ENCODE results near the gene TAL2. TPM values are rescaled to one million over a fixed set of nuclear protein-coding genes. Genes with fewer than 3 reads are reported as not detected.
A peak's percentile ranks its signal among the peaks of the same experiment; 100 is the strongest.
"Not testable (repeated sequence)": the region's sequence is repeated elsewhere in the genome, so short reads cannot be mapped to it uniquely, and the experiment has no call there.

Gene TAL2
- total RNA-seq, 1 experiment from 2014 or later, result not detected

DNA sequence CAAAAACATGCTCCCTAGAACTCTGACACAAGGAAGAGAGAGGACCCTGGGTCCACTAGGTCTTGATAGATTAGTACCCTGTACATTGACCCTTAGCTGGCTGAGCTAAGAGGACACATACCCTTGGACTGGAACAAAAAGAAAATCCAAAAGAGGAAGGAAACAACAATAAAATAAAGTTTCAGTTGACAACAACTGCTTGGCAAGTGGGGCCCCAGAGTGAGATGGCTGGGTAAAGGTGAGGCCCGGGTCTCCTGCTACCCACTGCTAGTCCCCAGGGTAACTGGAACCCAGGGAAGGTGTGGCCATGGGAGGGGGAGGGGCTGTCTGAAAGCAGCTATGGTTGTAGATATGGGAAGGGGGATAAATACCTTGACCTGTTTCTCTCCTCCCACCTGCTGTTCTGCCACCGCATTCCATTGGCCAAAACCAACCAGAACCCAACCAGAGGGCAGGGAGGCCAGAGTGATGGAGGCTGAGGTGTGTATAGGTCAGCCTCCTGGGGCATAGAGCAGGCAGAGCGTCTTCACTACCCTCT, 11.7 kb downstream of the TAL2 start:
- no peak for DNase-seq (ENCODE audit: low read depth)

DNA sequence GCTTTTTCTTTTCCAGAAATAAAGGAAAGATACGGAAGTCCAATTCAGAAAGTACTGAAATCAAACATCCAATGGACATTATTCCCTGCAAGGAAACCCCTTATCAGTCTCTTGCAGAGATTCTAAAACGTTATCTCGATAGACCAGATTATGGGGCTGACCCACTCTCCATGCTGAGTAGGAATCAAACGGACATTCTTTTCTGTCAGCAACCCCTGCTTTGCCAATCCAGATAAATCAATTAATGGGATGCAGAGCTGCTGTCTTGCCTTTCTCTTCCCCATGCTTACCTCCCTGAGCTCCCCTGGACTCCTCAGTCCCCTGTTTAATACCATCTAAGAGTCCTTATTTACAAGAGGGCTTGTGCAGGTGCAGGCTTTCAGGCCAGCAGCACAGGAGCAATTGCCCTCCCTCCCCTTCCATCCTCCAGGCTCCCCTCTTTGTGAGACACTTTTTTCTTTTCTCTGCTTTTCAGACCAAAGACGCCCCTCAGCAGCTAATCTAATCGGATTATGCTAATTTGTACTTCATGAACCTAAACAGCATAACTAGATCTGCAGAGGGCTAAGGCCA, 14.2 kb downstream of the TAL2 start:
- DNase-seq (ENCODE audit: low read depth), result no peak

DNA sequence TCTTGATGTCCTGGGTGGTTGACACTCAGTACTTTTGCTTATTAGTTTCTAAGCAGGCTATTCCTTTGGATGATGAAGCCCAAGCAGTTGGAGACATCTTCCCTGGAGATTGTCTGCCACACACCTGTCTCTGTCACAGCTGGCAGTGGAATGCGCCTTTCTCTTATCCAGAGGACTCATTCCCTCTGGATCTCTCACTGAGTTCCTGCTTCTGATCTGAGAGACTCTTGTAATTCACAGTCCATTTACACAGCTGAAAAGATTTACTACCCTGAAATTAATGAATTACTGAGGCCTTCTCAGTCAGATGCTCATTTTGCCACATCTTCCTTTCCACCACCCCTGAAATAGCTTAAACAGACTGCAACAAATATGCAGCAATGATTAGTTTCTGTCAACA, 15.9 kb downstream of the TAL2 start:
- no peak for DNase-seq (ENCODE audit: low read depth)

DNA sequence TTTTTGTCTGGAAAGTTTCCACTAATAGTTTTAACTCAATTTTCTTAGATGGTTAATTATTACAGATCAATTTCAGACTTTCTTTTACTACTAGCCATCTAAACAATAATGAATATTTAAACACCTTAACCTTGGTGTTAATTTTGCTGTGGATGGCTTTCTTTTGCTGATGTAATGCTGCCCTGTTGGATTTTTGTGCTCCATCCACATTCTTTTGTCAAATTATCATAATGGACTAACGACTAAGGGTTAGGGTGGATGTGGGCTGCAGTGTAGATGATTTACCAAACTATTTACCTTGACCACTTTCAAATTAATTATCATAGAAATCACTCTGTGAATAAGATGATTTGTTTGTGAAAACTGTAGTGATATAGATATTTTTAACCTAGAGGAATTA, 16.5 kb downstream of the TAL2 start:
- no peak for DNase-seq (ENCODE audit: low read depth)

DNA sequence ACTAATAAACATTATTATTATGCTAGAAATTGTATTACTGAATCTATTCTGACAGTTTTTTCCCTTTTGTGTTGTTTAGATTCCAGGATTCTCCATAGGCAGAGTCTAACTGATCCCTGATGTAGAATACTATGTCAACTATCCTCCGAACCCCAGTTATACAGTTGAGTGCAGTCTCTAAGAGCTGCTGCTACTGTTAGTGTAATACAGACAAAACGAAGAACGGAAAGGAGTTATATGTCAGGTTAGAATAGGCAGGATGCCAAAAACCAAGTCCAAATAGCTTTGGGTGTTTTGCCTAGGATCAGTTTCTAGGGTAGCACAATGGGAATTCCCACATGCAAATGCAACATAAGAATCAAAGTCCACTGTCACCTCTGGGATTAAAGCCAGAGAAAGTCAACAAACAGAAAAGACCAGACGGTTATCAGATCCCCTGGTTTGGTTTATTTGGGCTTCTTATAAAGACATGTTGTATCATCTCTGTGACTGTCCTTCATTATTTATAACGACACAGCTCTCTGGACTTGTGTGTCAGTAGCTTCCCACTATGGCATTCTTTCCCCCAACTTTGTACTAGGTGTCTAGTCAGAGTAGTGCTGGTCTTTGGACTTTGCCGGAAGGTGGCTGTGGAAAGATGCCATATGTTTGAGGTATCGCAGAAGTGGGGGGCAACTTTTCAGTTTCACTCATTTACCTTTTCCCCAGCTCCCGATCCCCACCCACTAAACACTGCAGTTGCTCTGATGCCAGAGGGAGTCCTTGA, 17.2 kb downstream of the TAL2 start:
- no peak for DNase-seq (ENCODE audit: low read depth)

DNA sequence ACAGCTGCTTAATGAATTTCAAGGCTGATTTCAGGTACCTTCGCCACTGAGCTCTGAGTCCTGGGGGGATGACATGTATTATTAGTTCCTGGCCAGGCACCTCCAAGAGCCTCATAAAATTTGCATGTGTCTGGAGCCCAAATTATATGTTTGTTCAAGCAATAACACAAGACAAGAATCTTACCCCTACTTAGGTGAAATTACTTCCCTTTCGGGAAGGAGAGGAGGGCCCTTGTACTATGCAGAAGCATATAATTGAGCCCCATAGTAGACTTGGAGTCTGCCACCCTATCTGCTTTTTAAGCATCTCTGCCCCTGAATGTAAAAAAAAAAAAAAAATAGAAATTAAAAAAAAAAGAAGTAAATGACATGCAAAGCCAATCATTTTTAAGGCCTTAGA, 19.1 kb downstream of the TAL2 start:
- DNase-seq (ENCODE audit: low read depth), result no peak

DNA sequence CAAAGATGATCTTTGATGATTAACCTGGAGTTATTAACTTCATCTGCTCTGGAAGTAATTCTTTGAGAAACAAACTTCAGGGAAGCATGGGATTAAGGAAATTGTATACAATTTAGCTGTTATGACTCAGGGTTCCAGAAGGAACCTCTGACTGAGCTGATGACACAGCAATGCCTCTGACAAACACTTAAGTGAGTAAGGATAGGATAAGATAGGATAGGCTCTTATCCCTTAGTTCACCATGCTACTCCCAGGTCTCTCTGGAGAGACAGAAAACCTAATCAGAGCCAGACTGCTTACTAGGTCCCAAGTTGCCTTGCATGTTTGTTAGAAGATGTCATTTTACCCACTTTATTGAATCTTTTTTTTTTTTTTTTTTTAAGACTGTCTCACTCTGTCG, 19.5 kb downstream of the TAL2 start:
- DNase-seq (ENCODE audit: low read depth), result peak; percentile 57

DNA sequence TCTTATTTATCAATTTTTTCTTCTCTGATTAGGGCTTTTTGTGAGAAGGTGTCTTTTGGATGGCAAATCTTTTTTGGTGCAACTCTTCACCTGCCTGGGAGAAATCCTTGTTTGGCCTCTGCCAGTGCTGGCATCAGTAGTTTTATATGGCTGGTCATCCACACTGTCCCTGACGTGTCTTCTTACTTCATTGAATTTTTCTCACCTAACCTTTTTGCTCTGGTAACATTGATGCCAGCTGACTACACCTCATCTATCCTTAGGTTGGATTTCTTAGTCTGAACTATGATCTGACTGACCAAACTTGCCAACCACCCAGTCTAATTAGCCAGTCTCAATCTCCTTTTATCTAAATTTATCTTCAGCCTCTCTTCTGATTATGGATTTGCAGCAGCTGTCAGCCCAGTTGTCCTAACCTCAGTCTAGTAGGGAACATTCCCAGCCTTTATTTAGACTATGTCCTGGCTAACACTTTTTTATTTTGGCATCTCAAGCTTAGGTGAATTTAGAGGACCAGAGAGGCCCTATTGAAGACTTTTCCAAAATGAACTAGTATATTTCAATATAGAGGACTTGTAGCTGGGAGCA, 21.5 kb downstream of the TAL2 start:
- DNase-seq (ENCODE audit: low read depth), result no peak

DNA sequence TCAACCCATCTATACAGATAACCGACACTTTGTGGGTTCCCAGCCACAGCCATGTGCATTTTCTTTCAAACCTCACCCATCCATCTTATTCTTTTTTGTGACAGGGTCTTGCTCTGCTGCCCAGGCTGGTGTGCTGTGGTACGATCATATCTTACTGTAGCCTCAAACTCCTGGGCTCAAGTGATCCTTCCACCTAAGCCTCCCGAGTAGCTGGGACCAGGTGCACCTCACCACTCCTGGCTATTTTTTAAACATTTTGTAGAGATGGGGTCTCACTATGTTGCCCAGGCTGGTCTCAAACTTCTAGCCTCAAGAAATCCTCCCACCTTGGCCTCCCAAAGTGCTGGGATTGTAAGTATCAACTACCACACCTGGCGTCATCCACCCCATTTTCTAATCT, 24.7 kb downstream of the TAL2 start:
- no peak for DNase-seq (ENCODE audit: low read depth)

DNA sequence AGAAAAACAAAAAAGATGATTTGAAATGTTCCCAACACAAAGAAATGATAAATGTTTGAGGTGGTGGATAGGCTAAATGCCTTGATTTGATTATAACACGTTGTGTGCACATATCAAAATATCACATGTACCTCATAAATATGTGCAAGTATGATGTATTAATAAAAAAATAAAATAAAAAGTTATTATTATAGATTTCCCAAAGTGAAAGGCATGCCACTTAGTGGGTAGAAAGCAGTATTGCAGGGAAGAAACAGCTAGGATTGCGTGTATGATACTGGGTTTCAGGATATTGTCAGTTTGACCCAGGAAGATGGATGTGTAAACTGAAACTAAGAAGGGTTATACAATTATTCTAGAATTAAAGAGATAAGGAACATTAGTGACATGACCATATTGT, 28.5 kb downstream of the TAL2 start:
- peak; percentile 21 for DNase-seq (ENCODE audit: low read depth)

DNA sequence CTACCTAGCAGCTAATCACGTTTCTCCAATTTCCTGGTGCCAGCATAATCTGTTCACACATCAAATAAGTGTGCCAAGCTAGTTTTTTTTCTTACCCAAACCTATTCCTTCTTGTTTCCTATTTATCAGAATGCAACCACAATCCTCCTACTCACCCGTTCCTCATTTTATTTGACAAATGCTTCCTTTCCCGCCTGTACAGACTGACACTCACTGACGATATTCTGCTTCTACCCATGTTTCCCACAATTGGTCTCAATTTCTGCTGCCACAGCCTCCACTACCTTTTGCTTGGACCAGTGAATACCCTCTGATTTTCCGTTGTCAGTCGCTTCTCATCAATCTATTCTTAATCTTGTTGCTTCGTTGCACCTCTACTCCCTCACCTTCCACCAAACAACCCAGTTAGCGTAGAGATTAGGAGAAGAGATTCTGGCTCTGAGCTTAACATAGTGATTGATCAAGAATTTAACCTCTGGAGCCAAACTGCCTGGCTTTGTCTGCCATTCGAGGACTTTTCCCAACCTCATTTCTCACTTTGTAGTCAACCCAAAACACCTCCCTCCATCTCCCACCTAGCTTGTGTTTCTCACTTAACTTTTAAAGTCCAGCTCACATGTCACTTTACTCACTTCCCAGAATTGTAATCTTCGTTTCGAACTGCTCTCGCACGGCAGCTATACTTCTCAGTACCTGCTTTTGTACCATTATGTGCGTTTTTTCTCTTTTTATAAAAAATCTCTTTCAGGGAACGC, 31.4 kb downstream of the TAL2 start:
- peak; percentile 16 for DNase-seq (ENCODE audit: low read depth)

DNA sequence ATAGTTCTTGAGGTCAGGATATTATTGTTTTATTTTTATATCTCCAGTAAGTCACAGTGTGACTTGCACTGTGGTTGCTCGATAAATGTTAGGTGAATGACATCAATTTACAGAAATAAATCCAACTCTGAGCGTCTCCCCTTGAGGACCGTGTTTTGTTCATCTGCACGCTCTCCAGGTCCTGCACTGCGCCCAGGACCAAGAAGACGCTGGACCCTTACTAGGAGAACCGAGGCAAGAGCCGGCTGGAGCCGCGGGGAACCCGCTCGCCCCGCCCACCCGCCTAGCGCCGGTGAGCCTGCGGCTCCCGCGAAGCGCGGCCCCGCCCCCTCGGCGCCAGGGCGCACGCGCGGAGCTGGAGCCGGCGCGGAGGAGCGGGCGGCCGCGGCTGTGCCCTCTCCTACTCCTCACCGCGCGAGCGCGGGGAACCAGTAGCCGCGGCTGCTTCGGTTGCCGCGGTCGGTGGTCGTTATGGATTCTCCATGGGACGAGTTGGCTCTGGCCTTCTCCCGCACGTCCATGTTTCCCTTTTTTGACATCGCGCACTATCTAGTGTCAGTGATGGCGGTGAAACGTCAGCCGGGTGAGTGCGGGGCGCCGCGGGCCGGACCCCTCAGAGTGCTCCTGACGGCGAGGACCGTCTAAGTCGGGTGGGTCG, 32.1 kb downstream of the TAL2 start, which contains the start of gene TMEM38B:
Gene TMEM38B, plus strand, starts transcription at position 352 of the 658 bp plus-strand sequence. Its CDS starts 120 bp downstream, at position 472.
- DNase-seq (ENCODE audit: low read depth), result peak; percentile 73

DNA sequence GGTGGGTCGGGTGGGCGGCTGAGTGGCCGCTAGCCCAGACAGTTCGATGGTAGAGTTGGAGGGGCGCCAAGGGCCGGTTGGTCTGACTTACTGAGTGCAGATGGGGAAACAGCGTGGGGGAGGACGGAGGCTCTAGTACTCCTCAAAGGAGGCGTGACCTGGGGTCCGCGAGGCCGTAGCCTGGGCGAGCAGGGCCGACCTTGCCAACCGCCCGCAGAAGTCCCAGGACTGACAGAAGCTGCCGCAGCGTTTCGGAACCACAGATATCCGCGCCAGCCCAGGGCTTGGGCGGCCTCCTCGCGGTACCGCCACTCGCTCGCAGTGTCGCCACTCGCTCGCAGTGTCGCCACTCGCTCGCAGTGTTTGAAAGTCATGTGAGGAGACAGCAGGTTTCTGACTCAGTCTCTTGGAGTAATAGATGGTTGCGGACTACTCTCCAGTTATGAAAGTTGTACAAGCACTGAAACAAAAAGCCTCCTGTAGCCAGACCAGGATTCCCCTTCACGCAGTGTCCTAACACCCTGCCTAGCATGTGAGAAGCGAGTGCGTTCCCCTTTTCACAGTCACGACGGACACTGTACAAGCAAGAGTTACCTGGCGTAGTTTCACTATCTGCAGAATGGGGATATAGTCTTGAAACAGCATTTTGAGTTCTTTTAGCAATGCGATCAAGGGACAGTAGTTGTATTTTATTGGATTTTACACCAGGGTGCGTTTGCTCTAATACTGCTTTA, 32.8 kb downstream of the TAL2 start:
- DNase-seq (ENCODE audit: low read depth), result peak; percentile 71

DNA sequence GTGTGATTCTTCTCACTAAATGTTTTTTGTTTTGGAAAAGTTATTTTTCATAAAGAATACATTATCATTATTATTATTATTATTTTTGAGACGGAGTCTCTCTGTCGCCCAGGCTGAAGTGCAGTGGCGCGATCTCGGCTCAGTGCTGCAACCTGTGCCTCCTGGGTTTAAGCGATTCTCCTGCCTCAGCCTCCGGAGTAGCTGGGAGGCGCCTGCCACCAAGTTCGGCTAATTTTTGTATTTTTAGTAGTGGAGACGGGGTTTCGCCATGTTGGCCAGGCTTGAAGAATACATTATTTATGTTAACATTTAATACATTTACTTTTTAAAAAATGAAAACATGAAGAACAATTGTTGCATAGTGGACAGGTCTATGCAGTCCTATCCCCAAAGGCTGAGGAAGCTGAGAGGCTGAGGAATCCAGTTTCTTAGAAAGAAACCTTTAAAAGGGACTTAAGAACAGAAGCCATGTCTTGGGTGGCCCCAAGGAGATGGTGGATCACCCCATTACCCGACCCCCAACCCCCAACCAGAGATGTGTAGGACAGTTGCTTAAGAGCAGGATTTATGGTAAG, 34.0 kb downstream of the TAL2 start:
- no peak for DNase-seq (ENCODE audit: low read depth)

DNA sequence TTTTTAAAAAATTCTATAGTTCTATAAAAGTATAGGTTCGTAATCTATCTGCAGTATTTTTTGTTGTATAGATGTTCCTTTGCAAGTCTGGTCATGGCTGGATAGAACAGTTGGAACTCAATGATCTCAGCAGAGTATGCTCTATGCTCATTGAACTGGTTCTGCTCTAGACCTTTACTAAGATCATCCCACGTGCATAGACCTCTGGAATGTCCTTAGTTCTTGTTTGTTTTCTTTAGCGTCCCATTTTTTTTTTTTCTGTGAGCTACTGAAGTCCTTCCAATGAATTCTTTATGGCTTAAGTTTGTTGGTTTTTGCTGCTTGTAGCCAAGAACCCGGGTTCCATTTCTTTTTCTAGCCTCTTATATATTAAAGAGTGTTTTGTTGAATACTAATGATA, 35.6 kb downstream of the TAL2 start:
- peak; percentile 7 for DNase-seq (ENCODE audit: low read depth)

DNA sequence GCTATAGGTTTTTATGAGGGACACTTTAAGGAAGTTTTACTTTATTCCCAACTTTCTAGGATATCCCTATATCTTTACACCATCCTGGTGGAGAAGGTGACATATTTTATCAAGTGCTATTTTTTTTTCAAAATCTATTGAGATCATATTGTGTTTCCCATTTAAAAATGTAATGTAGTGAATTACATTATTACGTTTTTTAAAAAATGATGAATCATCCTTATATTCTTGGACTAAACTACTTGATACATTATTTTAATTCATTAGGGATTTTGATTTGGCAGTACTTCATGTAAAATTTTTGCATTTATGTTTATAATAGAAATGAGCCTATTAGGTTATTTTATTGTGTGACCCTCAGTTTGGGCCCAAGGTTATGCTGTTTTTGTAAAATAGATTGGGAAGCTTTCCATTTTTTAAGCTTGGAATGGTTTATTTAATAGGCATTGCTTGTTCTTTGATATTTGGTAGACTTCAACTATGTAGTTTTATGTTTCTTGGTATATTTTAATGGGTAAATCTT, 36.2 kb downstream of the TAL2 start:
- no peak for DNase-seq (ENCODE audit: low read depth)

DNA sequence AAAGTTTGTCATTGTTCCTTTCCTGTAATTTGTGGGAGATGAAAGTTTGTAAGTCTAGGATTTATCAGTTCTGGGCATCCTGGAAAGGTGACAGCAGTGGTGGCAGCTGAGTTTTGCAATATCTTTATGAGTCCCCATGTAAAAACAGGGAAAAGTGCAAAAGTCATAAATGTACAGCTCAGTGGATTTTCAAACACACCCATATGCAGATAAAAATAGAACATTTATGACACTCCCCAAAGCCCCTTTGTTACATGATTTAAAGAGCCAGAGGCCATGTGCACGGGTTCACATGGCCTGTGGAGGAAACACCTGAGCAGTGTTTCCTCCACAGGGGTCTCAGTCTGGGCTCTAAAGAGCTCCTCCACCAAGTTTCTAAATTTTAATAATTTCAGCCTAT, 38.4 kb downstream of the TAL2 start:
- no peak for DNase-seq (ENCODE audit: low read depth)

DNA sequence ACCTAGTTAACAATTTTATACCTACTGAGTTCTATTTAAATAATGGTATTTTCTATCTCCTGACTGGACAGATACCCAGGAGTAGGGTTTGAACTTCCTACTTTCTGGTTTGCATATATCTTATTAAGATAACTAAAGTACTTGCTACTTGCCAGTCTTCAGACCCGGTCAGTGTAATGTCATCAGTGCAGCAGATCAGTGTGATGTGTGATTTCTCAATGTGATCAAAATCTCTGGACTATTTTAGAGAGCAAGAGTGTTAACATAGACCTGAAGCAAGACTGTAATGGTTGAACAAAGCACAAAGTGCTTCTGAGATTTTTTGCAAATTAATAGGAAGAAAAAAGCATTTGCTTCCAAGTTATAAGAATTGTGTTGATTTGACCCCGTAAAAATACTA, 38.9 kb downstream of the TAL2 start:
- no peak for DNase-seq (ENCODE audit: low read depth)

DNA sequence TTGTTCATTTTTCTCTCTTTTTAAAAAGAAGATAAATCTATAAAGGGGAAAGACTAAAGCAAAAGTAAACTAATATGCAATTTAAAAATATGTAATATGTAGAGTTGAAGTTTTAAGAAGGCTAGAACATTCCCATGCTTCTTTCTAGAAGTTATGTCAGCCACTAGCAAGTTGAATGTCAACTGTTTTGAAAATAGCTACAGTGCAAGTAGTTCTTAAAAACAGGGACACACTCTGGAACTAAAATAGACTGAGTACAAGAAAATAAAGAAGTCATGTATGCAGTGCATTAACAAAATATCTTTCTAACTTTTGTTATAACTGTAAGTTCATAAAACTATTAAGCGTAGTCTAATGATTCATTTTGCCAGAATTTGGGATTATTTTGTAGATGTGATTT, 40.0 kb downstream of the TAL2 start:
- DNase-seq (ENCODE audit: low read depth), result no peak

DNA sequence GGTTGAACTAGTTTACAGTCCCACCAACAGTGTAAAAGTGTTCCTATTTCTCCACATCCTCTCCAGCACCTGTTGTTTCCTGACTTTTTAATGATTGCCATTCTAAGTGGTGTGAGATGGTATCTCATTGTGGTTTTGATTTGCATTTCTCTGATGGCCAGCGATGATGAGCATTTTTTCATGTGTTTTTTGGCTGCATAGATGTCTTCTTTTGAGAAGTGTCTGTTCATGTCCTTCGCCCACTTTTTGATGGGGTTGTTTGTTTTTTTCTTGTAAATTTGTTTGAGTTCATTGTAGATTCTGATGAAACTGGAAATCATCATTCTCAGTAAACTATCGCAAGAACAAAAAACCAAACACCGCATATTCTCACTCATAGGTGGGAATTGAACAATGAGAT, 41.4 kb downstream of the TAL2 start:
- DNase-seq (ENCODE audit: low read depth), result not testable (repeated sequence)
